HEK293 (cell line): ENCODE measurements around the gene ZFHX3.

Experiments
- CTCF ChIA-PET: fragments of 350-600 bp; formaldehyde crosslinking; extraction: SDS; loops from one replicate; lab custom pipeline; 2021; ENCODE audit warnings: antibody characterized with exemption; lab: Yijun Ruan, JAX
- POLR2A ChIA-PET: fragments of 300-600 bp; formaldehyde crosslinking; extraction: SDS; loops from one replicate; lab custom pipeline; 2020; ENCODE audit warnings: antibody characterized with exemption, inconsistent platforms; lab: Yijun Ruan, JAX
- H3K27ac ChIP-seq: fragments of 200-500 bp; sonication (Bioruptor generic); 2 replicates; pipeline ENCODE4 v1.5.1; 2014; ENCODE audit warnings: low read depth, low read length, control low read depth, inconsistent platforms; ENCODE audit errors: extremely low read depth
- H3K36me3 ChIP-seq, 2 experiments: fragments of 200-500 bp in 1 of 2; sonication (Bioruptor generic) in 1 of 2; 1 replicate in 1 of 2; 2 replicates in 1 of 2; pipeline ENCODE4 v1.5.1; 2014 to 2017; ENCODE audit warnings: inconsistent platforms in 2 of 2, low read length in 2 of 2; ENCODE audit not compliant: control insufficient read depth in 2 of 2, insufficient read depth in 1 of 2
- H3K4me1 ChIP-seq: fragments of 200-500 bp; sonication (Bioruptor generic); 2 replicates; pipeline ENCODE4 v1.5.1; 2014; ENCODE audit warnings: mild to moderate bottlenecking, low read length, inconsistent platforms; ENCODE audit not compliant: control insufficient read depth, insufficient read depth
- H3K4me3 ChIP-seq: 2 replicates; pipeline ENCODE4 v1.5.1; 2011; ENCODE audit warnings: low read depth, mild to moderate bottlenecking, control low read depth, low read length, moderate library complexity
- H3K9me3 ChIP-seq: fragments of 200-500 bp; sonication (Bioruptor generic); 2 replicates; pipeline ENCODE4 v1.5.1; 2014; ENCODE audit warnings: low read depth, low read length, inconsistent platforms; ENCODE audit not compliant: control insufficient read depth, insufficient read depth
- SP7 ChIP-seq: fragments of 450-650 bp; formaldehyde crosslinking; IDR thresholded peaks from 2 replicates; pipeline ENCODE4 v1.5.1; 2016; ENCODE audit warnings: missing biosample characterization, missing genetic modification characterization
- ZNF140 ChIP-seq: fragments of 450-650 bp; formaldehyde crosslinking; IDR thresholded peaks from 2 replicates; pipeline ENCODE4 v1.5.1; 2016; ENCODE audit warnings: missing biosample characterization, missing genetic modification characterization
- ZNF146 ChIP-seq: fragments of 450-650 bp; formaldehyde crosslinking; IDR thresholded peaks from 2 replicates; pipeline ENCODE4 v1.5.1; 2016; ENCODE audit warnings: missing biosample characterization, missing genetic modification characterization
- ZNF169 ChIP-seq: fragments of 450-650 bp; formaldehyde crosslinking; IDR thresholded peaks from 2 replicates; pipeline ENCODE4 v1.5.1; 2016; ENCODE audit warnings: missing biosample characterization, missing genetic modification characterization
- ZNF184 ChIP-seq: fragments of 450-650 bp; IDR thresholded peaks from 2 replicates; pipeline ENCODE4 v1.5.1; 2018; ENCODE audit warnings: missing biosample characterization, mild to moderate bottlenecking, missing genetic modification characterization
- ZNF221 ChIP-seq: fragments of 450-650 bp; formaldehyde crosslinking; IDR thresholded peaks from 2 replicates; pipeline ENCODE4 v1.5.1; 2017; ENCODE audit warnings: missing biosample characterization, missing genetic modification characterization, borderline replicate concordance
- ZNF521 ChIP-seq: fragments of 450-650 bp; formaldehyde crosslinking; IDR thresholded peaks from 2 replicates; pipeline ENCODE4 v1.5.1; 2017; ENCODE audit warnings: missing biosample characterization, mild to moderate bottlenecking, missing genetic modification characterization
- ZNF544 ChIP-seq: fragments of 450-650 bp; formaldehyde crosslinking; IDR thresholded peaks from 2 replicates; pipeline ENCODE4 v1.5.0; 2017; ENCODE audit warnings: missing biosample characterization, missing genetic modification characterization
- ZNF560 ChIP-seq: fragments of 450-650 bp; formaldehyde crosslinking; IDR thresholded peaks from 2 replicates; pipeline ENCODE4 v1.5.1; 2017; ENCODE audit warnings: missing biosample characterization, missing genetic modification characterization, borderline replicate concordance
- ZNF76 ChIP-seq: fragments of 450-650 bp; formaldehyde crosslinking; IDR thresholded peaks from 2 replicates; pipeline ENCODE4; 2016; ENCODE audit warnings: low read depth, missing biosample characterization, missing genetic modification characterization, borderline replicate concordance
- ZNF830 ChIP-seq: fragments of 450-650 bp; IDR thresholded peaks from 2 replicates; pipeline ENCODE4 v1.5.0; 2018; ENCODE audit warnings: missing biosample characterization, missing genetic modification characterization, low read depth, mild to moderate bottlenecking, moderate library complexity
- TF ChIP-seq, protein P1 (sequence below): fragments of 450-650 bp; formaldehyde crosslinking; IDR thresholded peaks from 2 replicates; pipeline ENCODE4 v1.5.1; 2017; ENCODE audit warnings: missing biosample characterization, missing genetic modification characterization
- TF ChIP-seq, protein P2 (sequence below): fragments of 450-650 bp; formaldehyde crosslinking; IDR thresholded peaks from 2 replicates; pipeline ENCODE4 v1.5.1; 2016; ENCODE audit warnings: missing biosample characterization, missing genetic modification characterization, low read depth
- TF ChIP-seq, protein P3 (sequence below): fragments of 450-650 bp; formaldehyde crosslinking; conservative IDR thresholded peaks from 2 replicates; pipeline ENCODE4 v1.5.1; 2016; ENCODE audit warnings: low read depth, missing biosample characterization, missing genetic modification characterization
- TF ChIP-seq, protein P4 (sequence below): fragments of 450-650 bp; formaldehyde crosslinking; IDR thresholded peaks from 2 replicates; pipeline ENCODE4 v1.5.1; 2016; ENCODE audit warnings: missing biosample characterization, missing genetic modification characterization

ZFHX3 gene

DNA sequence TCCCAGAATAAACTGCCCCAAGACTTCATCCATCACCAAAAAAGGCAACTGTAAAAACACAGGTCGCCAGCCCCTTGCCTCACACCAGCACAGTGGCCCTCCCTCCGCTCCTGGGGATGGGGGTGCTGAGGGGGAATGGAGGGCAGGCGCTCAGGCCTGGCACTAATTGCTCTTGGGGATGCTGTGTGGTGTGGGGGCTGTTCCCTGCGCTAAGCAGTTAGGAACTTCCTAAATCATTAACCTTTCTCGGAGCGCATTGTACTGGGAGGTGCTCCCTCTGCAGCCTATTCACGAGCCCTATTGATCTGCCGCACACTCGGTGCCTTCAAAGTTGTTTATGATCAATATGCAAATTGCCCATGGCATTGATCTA, 199.9 kb downstream of the ZFHX3 start:
- H3K27ac ChIP-seq: no peak overlapping the region
- H3K9me3 ChIP-seq: no peaks in the 10 kb centered on the region
- ChIA-PET CTCF (interaction anchor here (0.7 to 8.0 kb wide), 3 partner anchors 15 to 342 kb away, joined by 3 to 54 read pairs (median 3); no protein-coding TSS in a partner anchor), POLR2A (no interaction called here)
- H3K4me1 ChIP-seq: peaks cover 4% of the 10 kb centered on the region; the same call in 1 of the 2 replicates
- H3K36me3 ChIP-seq: no peaks in the 10 kb centered on the region
- H3K4me3 ChIP-seq: no peak overlapping the region
- TF ChIP-seq SP7 (tag by site-specific recombination) (no peak), ZNF221 (no peak), ZNF521 (tag by site-specific recombination) (no peak), ZNF560 (tag by site-specific recombination) (no peak), ZNF169 (tag by site-specific recombination) (no peak), ZNF140 (tag by site-specific recombination) (no peak), ZNF76 (tag by site-specific recombination) (no peak), ZNF184 (tag by site-specific recombination) (no peak), ZNF146 (tag by site-specific recombination) (no peak), ZNF544 (tag by site-specific recombination) (no peak), ZNF830 (tag by site-specific recombination) (no peak)
- TF ChIP-seq, protein P1, sequence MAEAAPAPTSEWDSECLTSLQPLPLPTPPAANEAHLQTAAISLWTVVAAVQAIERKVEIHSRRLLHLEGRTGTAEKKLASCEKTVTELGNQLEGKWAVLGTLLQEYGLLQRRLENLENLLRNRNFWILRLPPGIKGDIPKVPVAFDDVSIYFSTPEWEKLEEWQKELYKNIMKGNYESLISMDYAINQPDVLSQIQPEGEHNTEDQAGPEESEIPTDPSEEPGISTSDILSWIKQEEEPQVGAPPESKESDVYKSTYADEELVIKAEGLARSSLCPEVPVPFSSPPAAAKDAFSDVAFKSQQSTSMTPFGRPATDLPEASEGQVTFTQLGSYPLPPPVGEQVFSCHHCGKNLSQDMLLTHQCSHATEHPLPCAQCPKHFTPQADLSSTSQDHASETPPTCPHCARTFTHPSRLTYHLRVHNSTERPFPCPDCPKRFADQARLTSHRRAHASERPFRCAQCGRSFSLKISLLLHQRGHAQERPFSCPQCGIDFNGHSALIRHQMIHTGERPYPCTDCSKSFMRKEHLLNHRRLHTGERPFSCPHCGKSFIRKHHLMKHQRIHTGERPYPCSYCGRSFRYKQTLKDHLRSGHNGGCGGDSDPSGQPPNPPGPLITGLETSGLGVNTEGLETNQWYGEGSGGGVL (tag by site-specific recombination): no peak
- TF ChIP-seq, protein P2, sequence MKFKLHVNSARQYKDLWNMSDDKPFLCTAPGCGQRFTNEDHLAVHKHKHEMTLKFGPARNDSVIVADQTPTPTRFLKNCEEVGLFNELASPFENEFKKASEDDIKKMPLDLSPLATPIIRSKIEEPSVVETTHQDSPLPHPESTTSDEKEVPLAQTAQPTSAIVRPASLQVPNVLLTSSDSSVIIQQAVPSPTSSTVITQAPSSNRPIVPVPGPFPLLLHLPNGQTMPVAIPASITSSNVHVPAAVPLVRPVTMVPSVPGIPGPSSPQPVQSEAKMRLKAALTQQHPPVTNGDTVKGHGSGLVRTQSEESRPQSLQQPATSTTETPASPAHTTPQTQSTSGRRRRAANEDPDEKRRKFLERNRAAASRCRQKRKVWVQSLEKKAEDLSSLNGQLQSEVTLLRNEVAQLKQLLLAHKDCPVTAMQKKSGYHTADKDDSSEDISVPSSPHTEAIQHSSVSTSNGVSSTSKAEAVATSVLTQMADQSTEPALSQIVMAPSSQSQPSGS (tag by site-specific recombination): no peak
- TF ChIP-seq, protein P3, sequence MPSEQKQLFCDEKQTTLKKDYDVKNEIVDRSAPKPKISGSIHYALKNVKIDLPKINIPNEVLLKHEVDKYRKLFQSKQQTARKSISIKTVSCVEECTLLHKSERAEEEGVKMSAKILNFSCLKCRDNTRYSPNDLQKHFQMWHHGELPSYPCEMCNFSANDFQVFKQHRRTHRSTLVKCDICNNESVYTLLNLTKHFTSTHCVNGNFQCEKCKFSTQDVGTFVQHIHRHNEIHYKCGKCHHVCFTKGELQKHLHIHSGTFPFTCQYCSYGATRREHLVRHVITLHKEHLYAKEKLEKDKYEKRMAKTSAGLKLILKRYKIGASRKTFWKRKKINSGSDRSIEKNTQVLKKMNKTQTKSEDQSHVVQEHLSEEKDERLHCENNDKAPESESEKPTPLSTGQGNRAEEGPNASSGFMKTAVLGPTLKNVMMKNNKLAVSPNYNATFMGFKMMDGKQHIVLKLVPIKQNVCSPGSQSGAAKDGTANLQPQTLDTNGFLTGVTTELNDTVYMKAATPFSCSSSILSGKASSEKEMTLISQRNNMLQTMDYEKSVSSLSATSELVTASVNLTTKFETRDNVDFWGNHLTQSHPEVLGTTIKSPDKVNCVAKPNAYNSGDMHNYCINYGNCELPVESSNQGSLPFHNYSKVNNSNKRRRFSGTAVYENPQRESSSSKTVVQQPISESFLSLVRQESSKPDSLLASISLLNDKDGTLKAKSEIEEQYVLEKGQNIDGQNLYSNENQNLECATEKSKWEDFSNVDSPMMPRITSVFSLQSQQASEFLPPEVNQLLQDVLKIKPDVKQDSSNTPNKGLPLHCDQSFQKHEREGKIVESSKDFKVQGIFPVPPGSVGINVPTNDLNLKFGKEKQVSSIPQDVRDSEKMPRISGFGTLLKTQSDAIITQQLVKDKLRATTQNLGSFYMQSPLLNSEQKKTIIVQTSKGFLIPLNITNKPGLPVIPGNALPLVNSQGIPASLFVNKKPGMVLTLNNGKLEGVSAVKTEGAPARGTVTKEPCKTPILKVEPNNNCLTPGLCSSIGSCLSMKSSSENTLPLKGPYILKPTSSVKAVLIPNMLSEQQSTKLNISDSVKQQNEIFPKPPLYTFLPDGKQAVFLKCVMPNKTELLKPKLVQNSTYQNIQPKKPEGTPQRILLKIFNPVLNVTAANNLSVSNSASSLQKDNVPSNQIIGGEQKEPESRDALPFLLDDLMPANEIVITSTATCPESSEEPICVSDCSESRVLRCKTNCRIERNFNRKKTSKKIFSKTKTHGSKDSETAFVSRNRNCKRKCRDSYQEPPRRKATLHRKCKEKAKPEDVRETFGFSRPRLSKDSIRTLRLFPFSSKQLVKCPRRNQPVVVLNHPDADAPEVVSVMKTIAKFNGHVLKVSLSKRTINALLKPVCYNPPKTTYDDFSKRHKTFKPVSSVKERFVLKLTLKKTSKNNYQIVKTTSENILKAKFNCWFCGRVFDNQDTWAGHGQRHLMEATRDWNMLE (tag by site-specific recombination): no peak
- TF ChIP-seq, protein P4, sequence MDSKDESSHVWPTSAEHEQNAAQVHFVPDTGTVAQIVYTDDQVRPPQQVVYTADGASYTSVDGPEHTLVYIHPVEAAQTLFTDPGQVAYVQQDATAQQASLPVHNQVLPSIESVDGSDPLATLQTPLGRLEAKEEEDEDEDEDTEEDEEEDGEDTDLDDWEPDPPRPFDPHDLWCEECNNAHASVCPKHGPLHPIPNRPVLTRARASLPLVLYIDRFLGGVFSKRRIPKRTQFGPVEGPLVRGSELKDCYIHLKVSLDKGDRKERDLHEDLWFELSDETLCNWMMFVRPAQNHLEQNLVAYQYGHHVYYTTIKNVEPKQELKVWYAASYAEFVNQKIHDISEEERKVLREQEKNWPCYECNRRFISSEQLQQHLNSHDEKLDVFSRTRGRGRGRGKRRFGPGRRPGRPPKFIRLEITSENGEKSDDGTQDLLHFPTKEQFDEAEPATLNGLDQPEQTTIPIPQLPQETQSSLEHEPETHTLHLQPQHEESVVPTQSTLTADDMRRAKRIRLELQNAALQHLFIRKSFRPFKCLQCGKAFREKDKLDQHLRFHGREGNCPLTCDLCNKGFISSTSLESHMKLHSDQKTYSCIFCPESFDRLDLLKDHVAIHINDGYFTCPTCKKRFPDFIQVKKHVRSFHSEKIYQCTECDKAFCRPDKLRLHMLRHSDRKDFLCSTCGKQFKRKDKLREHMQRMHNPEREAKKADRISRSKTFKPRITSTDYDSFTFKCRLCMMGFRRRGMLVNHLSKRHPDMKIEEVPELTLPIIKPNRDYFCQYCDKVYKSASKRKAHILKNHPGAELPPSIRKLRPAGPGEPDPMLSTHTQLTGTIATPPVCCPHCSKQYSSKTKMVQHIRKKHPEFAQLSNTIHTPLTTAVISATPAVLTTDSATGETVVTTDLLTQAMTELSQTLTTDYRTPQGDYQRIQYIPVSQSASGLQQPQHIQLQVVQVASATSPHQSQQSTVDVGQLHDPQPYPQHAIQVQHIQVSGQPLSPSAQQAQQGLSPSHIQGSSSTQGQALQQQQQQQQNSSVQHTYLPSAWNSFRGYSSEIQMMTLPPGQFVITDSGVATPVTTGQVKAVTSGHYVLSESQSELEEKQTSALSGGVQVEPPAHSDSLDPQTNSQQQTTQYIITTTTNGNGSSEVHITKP (tag by site-specific recombination): no peak
